ENCODE measurements around the gene PPP2R5C.

PPP2R5C gene

DNA sequence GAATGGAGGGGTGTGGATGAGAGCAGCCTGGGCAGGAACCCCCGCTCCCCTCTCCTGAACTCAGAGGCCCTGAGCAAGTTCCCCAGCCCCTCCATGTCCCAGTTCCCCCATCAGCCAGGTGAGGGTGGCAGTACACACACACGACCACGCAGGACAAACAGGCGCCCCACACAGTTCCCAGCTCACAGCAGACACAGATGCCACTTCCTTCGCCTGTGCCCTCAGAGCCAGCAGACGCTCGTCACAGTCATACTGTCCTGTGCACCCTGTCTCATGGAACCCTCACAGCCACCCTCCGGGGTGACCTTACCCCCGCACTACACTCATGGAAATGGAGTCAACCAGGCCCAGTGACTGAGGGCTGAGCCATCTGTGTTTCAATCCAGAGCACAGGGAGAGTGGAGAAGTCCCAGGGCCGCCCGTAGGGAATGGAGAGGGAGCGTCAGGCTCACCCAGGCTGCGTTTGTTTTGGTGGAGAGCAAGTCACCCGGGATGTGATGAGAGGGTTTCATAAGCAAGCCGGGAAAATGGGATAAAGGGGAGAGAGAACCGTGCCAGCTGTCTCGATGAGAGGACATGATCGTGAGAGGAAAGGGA, 155.4 kb downstream of the PPP2R5C start:
- DNase-seq (ENCODE audit: low read depth, low spot score) = no peak

DNA sequence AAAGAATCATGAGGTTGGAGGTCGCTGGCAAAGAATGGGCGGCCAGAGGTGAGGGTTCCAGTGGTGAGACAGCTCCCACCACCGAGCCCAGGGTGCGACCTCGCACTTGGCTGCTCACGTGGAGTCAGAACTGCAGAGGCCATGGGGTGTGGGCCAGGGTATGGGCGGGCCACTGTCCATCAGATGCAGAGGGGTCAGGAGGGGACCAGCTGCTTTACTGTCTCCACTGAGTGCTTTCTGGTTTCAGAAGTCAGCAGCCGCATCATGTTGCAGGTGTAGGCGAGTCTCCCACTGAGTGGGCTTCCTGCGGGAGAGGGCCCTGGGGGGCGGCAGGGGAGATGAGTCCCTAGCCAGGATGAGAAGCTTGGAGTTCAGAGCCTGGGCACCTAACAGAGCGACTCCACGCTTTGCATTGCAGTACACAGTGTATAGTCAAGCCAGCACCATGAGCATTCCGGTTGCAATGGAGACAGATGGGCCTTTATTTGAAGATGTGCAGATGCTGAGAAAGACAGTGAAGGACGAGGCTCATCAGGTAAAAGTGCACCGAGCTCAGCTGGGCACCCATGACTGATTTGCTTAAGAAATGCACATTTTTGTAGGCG, 156.0 kb downstream of the PPP2R5C start:
- peak; percentile 30 for DNase-seq (ENCODE audit: low read depth, low spot score)

DNA sequence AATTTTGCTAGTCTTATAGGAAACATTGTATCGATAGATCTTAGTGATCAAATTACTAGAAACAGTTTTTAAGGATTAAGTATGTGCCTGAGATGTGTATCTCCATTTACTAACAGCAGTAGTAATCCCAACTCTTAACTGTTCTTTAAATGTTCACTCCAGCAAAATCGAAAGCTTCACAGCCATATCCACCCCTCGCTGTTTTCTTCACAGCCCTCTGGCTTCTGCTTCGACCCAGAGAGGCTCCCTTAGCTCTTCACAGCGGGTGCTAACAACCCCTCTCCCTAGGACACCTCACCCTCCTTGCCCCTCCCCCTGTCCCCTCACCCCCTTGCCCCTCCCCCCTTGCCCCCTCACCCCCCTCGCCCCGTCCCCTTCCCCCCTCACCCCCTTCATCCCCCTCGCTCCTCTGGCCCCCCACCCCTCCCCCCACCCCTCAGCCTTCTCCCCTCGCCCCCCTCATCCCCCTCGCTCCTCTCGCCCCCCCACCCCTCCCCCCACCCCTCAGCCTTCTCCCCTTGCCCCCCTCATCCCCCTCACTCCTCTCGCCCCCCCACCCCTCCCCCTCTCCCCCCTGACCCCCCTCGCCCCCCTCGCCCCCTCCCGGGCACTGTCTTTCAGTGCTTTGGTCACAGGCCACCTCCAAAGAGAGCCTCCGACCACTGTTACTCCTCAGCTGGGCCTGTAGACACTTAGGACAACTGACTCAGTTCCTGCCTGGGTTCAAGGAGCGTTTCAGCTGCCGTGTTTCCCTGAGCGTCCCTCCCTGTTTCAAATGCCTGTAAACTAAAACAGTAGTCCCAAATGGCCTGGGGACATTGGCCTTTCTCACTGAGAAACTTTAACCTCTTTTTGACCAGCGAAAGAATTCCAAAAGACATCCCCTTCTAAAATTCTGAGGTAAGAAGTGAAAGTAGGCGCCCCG, 156.8 kb downstream of the PPP2R5C start:
- DNase-seq (ENCODE audit: low read depth, low spot score) = peak; percentile 79

DNA sequence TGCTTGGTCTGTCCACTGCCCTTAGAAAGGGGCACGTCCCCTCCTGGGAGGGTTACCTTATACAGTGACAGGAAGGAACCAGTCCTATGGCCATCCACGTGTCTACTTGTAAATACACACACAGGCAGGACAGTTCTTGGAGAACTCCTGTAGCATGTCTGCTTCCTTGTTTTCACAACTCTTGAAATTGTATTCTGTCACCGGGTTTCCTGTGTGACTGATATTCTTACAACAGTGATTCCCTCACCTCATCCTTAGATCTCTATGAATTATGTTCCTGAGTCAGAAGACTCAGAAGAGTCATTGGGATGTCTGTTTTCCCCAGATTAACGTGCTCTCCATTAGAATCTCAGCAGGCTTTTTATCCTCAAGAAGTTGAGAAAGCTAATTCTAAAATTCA, 158.8 kb downstream of the PPP2R5C start:
- DNase-seq (ENCODE audit: low read depth, low spot score) = no peak

DNA sequence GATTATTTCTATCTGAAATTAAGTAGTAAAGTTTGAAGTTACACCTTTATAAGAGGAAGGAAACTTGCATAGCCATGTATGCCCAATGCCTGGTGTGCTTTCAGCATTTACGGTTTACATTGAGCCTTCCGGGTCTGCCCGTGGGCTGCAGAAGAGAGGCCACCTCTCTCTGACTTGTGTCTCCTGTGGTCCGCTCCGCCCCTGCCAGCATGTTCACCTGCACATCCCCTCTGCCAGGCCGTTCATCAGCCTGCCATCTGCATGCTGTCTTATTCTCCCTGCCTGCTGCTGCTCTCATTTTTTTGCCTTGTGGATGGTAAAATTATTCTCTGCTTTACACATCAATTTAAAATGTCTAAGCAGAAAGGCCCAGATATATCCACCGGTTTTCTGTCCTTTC, 161.4 kb downstream of the PPP2R5C start:
- DNase-seq (ENCODE audit: low read depth, low spot score) = no peak

DNA sequence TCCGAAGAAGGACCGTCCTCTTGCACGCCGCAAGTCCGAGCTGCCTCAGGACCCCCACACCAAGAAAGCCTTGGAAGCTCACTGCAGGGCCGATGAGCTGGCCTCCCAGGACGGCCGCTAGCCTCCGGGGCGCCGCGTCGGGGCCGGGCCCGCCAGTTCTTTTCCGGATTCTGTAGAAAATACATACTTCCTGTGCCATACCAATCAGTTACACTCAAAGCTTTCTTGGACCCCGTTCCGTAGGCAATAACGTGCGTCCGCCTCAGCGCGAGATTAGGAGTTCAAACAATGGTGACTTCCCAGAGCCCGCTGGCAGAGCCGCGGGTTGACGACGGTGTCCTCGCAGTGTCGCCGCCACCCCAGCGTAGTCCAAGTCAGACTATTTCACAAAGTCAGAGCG, 163.6 kb downstream of the PPP2R5C start:
- no peak for DNase-seq (ENCODE audit: low read depth, low spot score)

DNA sequence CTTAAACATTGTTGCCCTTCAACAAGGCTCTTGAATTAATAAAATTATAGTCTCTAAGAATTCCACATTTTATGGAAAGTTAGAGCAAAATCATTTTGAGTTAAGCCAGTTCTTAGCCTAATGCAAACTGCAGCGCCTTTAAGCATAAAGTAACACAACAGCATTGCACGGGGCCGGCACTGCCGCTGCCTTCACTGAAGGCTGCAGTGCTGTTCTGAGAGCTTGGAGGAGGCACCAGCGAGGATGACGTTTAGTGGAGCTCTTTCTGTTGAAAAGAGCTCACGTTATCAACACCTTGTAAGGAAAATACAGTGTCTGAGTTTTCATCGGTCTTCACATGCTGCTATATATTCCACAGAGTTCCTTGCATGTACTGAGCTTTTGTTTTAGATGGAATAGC, 164.6 kb downstream of the PPP2R5C start:
- no peak for DNase-seq (ENCODE audit: low read depth, low spot score)

DNA sequence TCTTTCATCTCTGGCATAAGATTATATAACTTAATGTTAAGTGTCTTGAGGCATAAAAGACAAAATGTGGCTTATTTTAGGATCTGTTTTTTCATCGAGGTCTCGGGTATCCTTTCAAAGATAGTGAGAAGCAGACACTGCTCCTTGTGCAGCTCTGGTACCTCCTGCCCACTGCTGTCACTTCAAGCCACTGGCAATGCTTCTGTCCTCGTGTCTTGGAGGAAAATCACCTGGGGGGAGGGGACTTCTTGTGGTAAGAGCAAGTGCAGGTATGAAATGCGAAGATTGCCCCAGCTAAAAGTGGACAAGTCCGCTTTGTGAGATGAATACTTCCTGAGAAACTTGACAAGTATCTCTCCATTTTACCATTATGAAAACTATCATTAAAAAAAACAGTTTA, 165.1 kb downstream of the PPP2R5C start:
- DNase-seq (ENCODE audit: low read depth, low spot score) = no peak

DNA sequence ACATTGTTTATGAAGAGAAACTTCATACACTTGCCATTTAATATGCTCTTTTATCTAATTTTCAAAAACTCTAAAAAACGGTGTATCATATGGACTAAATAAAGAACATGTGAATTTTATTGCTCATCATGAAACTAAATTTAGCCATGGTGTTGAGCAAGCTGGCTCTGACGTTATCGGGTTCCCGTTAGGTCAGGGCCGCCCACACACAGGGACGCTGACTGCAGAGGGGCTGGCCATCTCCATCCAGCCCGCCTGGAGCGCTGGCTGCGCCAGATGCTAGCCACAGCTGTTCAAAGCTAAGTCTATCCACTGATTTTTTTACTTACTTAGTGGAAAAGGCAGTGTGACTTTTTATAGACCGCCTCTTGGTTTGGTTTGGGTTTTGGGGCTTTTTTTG, 166.3 kb downstream of the PPP2R5C start:
- DNase-seq (ENCODE audit: low read depth, low spot score) = no peak

DNA sequence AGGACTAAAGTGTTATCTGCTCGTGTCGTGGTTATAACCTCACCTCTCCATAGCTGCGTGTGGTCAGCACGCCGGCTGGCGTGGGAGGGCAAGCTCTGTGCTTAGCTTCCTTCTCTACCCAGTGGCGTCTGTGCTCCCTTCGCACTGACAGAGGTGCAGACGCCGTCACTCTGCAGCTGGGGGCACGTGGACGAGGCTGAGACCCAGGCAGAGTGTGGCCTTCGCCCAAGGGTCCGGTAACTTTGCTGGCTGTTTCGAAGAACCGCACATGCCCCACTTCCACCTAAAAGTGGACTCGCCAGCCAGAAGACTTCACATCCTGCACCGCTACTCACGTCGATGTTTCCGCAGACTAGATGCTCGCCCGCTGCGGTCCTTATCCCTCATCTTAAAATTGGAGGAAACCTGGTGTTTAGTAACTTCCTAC, 166.9 kb downstream of the PPP2R5C start:
- no peak for DNase-seq (ENCODE audit: low read depth, low spot score)

DNA sequence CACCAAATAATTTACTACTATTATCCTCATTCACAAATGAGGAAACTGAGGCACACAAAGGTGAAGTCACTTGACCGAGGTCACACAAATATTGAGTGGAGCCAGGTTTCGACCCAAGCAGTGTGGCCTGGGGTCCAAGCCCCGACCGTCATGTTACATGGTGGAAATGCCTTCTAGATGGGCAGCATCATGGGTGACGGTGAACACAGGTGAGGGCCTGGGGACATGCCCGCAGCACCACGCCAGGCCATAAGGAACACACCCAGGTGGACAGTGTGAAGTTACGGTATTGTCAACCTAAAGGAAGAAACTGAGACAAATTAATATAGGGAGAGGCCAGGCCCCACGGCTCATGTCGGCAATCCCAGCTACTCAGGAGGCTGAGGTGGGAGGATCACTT, 167.6 kb downstream of the PPP2R5C start:
- DNase-seq (ENCODE audit: low read depth, low spot score) = no peak

DNA sequence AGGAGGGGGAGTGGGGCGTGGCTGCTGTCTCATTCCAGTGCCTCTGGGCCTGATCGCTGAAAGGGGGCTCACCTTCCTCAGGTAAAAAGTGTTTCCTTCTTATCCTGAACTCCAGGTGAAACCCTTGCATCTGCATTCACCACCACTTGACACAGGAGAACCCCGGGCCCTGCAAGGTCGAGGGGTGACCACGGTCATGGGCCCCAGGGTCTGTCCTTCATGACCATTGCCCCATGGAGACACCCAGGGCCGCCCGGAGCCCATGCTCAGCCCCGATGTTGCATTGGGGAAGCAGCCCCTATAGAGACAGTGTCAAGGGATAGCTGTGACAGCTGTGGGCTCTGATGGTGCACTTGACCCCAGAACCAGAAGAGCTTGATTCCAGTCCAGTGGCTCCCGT, 168.4 kb downstream of the PPP2R5C start:
- DNase-seq (ENCODE audit: low read depth, low spot score) = no peak

DNA sequence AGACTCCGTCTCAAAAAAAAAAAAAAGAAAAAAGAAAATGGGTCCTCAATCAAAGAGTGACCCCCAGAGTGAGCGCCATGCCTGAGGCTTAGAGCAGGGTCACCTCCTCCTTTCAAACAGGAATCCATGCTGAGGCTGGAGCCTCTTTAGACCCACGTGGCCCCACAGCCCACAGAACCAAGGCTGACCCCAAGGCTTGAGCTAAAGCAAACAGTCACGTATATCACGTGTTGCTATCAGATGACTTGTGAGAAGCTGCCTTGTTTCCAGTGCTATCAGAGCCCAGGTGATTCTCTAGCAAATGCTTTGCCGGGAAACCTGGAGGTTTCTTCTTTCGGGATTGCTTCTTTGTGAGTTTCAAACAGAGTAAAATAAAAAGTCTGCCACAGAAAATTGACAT, 171.2 kb downstream of the PPP2R5C start:
- no peak for DNase-seq (ENCODE audit: low read depth, low spot score)

DNA sequence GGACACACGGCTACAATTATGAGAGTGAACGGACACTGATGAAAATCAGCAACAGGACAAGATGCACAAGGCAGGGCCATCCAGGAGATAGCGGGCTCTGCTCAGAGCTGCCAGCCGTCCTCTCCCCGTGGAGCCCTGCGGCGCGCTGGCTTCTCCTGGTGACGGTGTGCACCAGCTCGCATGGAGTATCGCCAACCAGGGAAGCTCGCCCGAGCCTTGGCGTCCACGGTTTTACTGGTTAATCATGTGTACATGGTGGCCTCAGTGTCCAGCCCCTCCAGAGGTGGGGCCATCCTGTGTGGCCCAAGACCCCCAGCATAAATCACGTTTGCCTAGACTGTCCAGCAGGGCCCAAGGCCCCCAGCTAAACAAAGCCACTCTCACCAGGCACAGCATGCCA, 171.7 kb downstream of the PPP2R5C start:
- no peak for DNase-seq (ENCODE audit: low read depth, low spot score)

DNA sequence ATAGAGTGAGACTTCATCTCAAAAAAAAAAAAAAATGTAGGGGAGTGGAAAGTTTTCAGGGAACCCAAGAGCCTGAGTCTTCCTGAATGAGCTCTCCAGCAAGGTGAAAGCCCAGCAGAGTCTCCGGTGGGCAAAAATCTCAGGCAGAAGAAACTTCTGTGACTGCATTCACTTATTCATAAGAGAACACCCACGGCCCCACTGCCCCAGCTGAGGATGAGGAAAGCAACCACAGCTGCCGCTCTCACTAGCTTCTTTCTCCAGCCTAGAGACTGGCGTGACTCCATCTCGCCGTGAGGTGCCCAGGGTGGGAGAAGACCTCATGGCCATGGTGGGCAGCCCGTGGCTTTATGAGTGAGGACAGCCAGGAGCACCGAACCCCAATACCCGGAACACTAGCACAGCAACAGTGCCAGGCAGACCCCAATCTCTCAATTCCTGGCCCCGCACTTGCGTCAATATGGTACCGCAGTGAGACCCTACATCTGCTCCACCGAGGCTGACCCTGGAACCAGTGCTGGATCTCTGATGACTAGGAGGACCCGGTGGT, 173.2 kb downstream of the PPP2R5C start:
- DNase-seq (ENCODE audit: low read depth, low spot score) = no peak

DNA sequence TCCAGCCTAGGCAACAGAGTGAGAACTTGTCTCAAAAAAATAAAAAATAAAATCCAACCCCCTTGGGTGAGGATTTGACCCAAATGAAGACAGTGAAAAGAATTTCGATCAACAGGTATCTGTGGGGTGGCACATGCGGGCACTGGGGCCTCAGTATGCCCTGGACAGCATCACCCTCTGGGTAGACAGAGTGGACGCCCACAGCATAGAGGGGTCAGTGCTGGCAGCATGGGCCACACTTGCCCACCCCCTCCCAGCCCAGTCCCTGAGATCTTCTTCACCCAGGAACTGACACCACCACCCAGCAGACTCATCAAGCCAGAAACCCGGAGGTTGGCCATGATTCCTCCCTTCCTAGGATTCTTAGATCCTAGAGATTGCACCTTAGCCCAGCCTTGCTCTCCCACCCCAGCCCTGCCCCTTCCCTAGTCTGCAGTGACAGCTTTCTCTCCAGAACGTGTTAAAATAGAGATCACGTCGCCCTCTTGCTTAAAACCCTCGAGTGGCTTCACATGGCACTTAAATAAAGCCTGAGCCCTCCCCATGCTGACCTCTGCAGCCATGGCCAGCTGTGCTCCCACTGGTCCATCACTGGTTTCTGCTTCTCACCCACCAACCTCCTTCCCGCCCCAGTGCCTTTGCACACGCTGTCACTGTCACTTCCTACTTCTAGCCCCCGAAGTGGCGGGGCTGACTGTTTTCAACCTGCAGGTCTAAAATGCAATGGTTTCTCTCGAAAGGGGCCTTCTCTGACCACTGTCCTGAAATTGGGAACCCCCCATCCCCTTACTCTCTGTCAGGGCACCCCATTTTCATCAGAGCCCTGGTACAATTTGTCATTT, 176.6 kb downstream of the PPP2R5C start:
- DNase-seq (ENCODE audit: low read depth, low spot score) = no peak

DNA sequence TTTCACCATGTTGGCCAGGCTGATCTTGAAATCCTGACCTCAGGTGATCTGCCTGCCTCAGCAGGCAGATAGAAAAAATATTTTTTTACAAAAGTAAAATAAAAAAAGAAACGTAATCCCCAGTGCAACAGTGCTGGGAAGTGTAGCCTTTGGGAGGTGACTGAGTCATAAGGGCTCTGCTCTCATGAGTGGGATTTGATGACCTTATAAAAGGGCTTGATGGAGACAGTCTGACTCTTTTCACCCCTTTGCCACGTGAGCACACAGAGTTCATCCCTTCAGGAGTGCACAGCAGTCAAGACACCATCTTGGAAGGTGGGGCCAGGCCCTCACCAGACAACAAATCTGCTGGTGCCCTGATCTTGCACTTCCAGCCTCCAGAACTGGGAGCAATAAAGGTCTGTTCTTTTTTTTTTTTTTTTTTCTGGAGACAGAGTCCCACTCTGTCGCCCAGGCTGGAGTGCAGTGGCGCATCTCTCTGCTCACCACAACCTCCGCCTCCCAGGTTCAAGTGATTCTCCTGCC, 178.2 kb downstream of the PPP2R5C start:
- no peak for DNase-seq (ENCODE audit: low read depth, low spot score)

DNA sequence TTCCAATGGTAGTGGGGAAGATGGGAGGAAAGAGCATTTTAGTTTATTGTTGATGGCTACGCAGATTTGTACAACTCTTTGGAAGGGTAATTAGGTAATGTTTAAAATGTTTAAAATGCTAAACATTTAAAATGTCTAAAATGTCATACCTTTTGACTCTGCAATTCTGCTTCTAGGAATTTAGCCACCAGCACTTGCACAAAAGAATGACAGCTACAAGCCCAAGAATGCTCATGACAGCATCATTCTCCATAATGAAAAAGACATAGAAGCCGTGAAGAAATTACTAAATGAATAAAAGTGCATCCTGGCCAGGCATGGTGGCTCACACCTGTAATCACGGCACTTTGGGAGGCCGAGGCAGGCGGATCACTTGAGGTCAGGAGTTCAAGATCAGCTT, 182.9 kb downstream of the PPP2R5C start:
- DNase-seq (ENCODE audit: low read depth, low spot score) = no peak

DNA sequence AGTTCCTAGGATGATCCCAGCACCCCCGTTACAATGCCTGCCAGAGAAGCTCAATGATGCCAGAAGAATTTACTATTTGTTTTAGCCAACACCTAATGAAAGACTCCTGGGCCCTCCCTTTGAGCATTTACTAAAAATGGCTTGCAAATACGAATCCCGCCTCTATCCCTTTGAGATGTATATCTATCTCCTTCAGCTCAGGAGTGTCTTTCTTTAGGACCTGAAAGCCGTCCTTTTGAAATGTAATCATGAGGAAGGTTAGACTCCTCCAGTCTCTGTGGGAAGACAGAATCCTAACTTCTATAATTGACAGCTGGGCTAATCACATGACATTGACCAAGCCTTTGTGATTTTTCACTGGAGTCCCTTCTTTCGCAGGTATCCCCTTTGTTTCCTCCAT, 183.7 kb downstream of the PPP2R5C start:
- DNase-seq (ENCODE audit: low read depth, low spot score) = peak; percentile 70

DNA sequence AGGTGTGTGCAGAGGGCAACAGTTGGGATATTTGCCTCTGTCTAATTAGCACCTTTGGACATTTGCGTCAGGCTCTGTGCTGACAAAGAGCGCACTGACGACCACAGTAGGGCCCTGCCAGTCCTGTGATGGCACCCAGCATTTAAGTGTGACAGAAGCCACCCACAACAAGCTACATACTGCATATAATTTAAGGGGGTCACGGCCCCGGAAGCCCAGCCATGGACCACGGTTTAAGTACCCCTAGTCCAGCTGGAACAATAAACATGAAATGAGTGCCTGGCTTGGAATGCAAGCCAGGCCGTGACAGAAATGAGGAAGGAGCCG, 186.0 kb downstream of the PPP2R5C start:
- no peak for DNase-seq (ENCODE audit: low read depth, low spot score)

DNA sequence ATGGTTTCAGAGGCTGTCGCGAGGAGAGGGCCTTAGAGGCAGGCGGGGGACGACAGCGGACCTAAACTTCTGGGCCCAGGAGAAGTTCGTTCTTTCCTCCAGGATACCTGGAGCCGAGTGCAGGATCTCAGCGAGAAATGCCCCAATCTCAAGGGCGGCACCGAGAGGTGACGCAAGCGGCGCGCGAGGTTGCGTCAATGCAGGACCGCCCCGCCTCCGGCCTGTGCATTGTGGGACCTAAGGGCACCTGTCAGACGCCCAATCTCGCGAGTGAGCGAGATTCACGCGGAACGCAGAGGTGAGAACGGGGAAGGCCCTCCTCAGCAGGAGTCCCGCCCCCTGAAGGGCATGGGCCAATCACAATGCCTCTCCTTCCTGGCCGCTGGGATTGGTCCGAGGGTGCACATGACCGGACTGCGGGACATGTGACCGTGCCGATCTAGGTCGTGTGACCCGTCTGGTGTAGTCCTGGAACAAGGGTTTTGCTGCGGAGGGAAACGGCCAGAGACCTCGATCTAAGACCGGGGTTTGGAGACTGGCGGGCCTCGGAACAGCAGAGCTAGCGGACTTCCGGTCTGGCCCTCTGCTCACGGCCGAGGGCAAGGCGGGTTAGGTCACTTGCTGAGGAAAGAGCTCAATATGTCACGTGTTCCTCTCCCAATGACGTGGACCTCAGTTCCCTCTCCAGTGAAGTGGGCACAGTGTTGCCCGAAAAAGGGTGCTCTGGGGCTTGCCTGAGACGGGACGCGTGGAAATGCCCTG, 186.6 kb downstream of the PPP2R5C start:
- DNase-seq (ENCODE audit: low read depth, low spot score) = peak; percentile 100

Measured in ELF-1 (cell line).